NCI-H2196 treated with DMSO at 0.1 percent for 48 hours (cell line): ENCODE data around the gene CERS6.

Source experiments
- DNase-seq: peaks from one replicate; lab custom pipeline; 2025; ENCODE audit not compliant: unreplicated experiment; lab: John Stamatoyannopoulos, UW

Gene CERS6

GRCh38 chr2:168528469-168528868 is 72.4 kb downstream of the CERS6 start:
- DNase-seq: no peak

- DNase-seq: no peak
Observed at GRCh38 chr2:168529054-168529833, 73.2 kb downstream of the CERS6 start.

GRCh38 chr2:168529900-168530561 is 74.0 kb downstream of the CERS6 start:
- DNase-seq: no peak

- no peak for DNase-seq
Observed at GRCh38 chr2:168530982-168531622, 75.0 kb downstream of the CERS6 start.

- DNase-seq: no peak
Observed at GRCh38 chr2:168534926-168535325, 78.9 kb downstream of the CERS6 start.

GRCh38 chr2:168536925-168537466 is 80.9 kb downstream of the CERS6 start:
- DNase-seq: no peak

- no peak for DNase-seq
Observed at GRCh38 chr2:168538133-168538532, 82.1 kb downstream of the CERS6 start.

GRCh38 chr2:168538534-168538933 is 82.5 kb downstream of the CERS6 start:
- no peak for DNase-seq

GRCh38 chr2:168539945-168540344 is 83.9 kb downstream of the CERS6 start:
- no peak for DNase-seq

GRCh38 chr2:168541858-168542257 is 85.8 kb downstream of the CERS6 start:
- no peak for DNase-seq

GRCh38 chr2:168543037-168543436 is 87.0 kb downstream of the CERS6 start:
- DNase-seq: no peak

- no peak for DNase-seq
Observed at GRCh38 chr2:168543935-168544334, 87.9 kb downstream of the CERS6 start.

GRCh38 chr2:168545439-168546082 is 89.5 kb downstream of the CERS6 start:
- no peak for DNase-seq

- no peak for DNase-seq
Observed at GRCh38 chr2:168550670-168551069, 94.6 kb downstream of the CERS6 start.

GRCh38 chr2:168552450-168552856 is 96.4 kb downstream of the CERS6 start:
- DNase-seq: peak; percentile 27

- no peak for DNase-seq
Observed at GRCh38 chr2:168555283-168555682, 99.2 kb downstream of the CERS6 start.

GRCh38 chr2:168559187-168559586 is 103.1 kb downstream of the CERS6 start:
- DNase-seq: peak; percentile 78

GRCh38 chr2:168560817-168561499 is 104.9 kb downstream of the CERS6 start:
- no peak for DNase-seq

GRCh38 chr2:168561991-168562390 is 105.9 kb downstream of the CERS6 start:
- no peak for DNase-seq

- DNase-seq: no peak
Observed at GRCh38 chr2:168562971-168563370, 106.9 kb downstream of the CERS6 start.

- no peak for DNase-seq
Observed at GRCh38 chr2:168564641-168565040, 108.6 kb downstream of the CERS6 start.
